GM12872 (cell line): ENCODE results near the gene FLRT2.

Source experiments
- CTCF ChIP-seq: IDR thresholded peaks from 3 replicates; pipeline ENCODE4 v1.5.1; 2011; ENCODE audit warnings: low read depth, mild to moderate bottlenecking, low read length, moderate library complexity; ENCODE audit not compliant: insufficient read depth

FLRT2 gene

DNA sequence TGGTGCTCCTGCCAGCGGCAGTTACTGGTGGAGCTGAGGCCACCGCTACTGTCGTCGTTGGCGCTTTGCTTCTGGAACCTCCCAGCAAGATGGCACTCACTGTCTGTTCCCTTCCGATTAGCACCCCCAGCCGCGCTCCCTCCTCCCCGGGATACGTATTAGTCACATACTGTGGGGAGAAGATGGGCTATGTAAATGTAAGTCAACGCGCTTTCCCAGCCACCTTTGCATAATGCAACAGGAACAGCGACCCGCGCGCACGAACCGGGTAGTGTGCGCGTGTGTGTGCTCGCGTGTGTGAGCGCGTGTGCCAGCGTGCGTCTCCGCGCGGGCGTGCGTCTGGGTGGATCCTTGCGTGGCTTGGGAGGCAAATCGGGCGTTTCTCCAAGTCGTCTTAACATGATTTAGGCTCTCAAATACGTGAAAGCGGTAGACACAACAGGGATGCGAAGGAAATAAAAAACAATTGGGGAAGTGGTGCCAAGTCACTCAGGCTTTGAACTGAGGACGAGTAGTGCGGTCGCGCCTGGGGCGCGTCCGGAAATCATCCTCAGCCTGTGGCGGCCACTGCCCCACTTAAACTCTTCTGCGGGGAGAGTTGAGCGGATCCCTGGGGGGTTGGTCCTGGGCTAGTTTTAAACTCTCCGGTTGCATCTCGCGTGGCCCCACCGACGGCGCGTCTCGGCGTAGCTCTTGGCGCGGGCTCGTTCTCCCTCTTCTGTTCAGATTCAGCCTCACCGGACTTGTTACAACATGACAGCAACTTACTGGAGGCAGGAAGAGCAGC is 1.8 kb downstream of the FLRT2 start:
- TF ChIP-seq CTCF: no peak

GRCh38 chr14:85532374-85533022 is 2.6 kb downstream of the FLRT2 start:
- no peak for TF ChIP-seq CTCF

- no peak for TF ChIP-seq CTCF
Observed at GRCh38 chr14:85533023-85533860, 3.3 kb downstream of the FLRT2 start.

GRCh38 chr14:85533861-85534291 is 3.9 kb downstream of the FLRT2 start:
- no peak for TF ChIP-seq CTCF

DNA sequence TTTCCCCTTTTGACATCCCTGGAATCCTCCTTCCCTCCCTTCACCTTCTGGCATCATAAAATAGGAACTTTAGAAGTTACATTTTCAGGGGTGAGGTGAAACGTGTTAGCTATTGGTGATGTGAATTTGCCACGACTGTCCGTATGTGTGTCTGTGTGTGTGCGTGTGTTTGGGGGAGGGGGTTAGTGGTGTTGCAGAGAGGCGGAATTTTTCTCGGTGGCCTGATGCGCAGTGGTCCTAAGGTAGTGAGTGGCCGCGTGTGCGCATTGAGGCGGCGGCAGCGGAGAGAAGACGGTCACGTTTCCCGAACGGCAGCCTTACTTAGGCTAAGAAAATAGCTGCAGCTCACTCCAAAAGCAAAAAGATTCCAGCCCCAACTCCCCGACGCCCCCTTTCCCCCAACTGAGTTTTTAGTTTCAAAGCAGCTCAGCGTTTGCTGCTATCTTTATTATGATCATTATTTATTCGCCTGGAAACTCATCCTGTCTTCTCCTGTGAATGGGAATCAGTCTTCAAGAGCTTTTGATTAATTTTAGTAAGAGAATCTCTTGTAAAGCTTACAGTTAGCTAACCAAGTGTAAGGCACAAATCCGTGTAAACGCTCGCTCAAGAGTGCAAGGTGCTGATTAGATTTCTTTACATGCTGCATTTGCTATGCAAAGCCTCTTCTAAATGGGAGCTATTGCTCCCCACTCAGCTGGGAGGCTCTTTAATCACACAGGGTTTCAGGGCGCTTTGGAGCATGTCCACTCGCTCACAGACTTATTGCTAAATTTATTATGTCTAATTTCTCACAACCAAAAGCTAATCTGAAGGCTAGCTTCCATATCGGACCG is 4.7 kb downstream of the FLRT2 start:
- TF ChIP-seq CTCF: no peak

- no peak for TF ChIP-seq CTCF
Observed at GRCh38 chr14:85535321-85535720, 5.4 kb downstream of the FLRT2 start.
